Activated CD8-positive, alpha-beta memory T cell treated with anti-CD3 and anti-CD28 coated beads, Interleukin-2, amount 50 U/mL, for 4 hours (primary cell): ENCODE results near the gene CASP8AP2.
"Not testable (repeated sequence)": the region's sequence is repeated elsewhere in the genome, so short reads cannot be mapped to it uniquely, and the experiment has no call there.

Experiments used
- DNase-seq: peaks from one replicate; pipeline ENCODE4 v3.0.0-alpha.2; 2020

Gene CASP8AP2

GRCh38 chr6:89826029-89826528, 3.6 kb upstream of the CASP8AP2 start:
- DNase-seq, result no peak

DNA sequence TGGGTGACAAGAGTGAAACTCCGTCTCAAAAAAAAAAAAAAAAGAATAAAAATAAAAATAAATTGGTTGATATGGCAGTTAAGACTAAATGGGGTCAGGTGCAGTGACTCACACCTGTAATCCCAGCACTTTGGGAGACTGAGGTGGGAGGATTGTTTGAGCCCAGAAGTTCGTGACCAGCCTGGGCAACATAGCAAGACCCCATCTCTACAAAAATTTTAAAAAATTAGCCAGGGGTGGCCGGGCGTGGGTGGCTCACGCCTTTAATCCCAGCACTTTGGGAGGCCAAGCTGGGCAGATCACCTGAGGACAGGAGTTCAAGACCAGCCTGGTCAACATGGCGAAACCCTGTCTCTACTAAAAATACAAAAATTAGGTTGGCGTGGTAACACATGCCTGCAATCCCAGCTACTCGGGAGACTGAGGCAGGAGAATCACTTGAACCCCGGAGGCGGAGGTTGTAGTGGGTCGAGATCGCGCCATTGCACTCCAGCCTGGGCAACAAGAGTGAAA, 1.1 kb upstream of the CASP8AP2 start:
- DNase-seq, result not testable (repeated sequence)

DNA sequence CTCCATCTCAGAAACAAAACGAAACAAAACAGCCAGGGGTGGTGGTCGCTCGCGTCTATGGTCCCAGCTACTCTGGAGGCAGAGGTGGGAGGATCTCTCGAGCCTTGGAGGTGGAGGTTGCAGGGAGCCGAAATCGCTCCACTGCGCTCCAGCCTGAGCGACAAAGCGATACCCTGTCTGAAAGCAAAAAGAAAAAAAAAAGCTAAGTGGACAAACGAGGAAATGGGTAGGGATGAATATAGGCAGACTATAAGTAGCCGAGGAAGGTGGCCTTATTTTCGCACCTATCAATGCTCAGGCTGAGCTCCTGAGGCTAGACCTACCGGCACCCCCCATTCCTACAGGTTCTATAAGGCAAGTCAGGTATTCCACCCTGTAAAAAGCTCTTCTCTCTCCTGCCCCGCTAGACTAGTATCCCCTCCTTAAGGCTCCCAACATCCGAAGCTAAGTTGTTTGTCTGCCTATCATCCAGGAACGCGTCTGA, 650 bp upstream of the CASP8AP2 start:
- no peak for DNase-seq

DNA sequence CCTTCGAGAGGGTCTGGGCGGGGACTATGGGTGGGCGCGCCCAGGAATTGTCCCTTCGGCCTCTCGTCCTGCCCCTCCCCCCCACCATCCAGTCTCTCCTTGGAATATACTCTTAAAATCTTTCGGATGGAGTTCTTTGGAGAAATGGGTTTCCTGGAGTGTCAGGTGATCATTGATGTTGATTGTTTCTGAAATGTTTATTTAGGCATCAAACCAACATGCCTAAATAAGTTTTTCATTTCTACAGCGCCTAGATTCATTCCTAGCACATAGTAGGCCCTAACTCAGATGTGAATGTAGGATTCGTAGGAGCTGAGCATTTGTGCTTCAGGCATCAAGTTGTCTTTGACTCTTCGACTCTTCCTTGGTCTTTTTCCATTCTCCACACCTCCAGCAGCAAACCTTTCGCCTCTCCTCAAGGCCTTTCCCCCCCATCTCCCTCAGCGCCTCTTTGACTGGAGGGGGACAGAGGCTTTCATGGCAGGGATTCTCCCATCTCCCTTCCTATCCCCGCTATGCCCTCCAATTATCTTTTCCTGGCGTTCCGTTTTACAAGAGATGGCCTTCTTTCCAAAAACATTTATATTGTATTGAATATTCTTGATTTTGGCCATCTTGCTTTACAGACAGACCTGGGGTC, 610 bp downstream of the CASP8AP2 start:
- no peak for DNase-seq

DNA sequence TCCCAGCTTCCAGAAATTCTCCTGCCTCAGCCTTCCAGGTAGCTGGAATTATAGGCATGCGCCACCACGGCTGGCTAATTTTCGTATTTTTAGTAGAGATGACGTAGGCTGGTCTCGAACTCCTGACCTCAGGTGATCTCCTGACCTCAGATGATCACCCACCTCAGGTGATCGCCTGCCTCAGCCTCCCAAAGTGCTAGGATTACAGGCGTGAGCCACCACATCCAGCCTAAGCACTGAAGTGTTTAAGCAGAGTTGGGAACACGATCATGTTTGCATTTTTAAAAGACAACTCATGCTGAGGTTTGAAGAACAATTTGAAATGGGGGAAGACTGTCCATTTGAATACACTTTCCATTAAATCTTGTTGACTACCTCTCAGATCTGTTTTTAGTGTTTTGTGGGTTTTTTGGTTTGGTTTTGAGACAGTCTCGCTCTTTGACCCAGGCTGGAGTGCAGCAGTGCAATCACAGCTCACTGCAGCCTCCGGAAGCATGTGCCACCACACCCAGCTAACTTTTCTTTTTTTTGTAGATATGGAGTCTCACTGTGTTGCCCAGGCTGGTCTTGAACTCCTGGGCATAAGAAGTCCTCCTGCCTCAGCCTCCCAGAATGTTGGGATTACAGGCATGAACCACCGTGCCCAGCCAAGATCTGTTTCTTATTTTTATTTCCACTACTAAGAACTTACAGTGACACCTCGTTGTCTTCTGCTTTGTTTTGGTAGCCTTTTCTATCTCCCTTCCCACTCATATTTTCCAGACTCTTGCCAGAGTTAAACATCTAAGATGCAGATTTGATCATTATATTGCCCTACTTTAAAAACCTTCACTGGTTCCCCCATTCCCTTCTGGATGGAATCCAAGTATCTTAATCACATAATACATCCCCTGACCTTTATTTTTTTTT, 5.5 kb downstream of the CASP8AP2 start:
- peak; percentile 27 for DNase-seq

- no peak for DNase-seq
These were observed 7.1 kb downstream of the CASP8AP2 start for GRCh38 chr6:89836639-89837222.

DNA sequence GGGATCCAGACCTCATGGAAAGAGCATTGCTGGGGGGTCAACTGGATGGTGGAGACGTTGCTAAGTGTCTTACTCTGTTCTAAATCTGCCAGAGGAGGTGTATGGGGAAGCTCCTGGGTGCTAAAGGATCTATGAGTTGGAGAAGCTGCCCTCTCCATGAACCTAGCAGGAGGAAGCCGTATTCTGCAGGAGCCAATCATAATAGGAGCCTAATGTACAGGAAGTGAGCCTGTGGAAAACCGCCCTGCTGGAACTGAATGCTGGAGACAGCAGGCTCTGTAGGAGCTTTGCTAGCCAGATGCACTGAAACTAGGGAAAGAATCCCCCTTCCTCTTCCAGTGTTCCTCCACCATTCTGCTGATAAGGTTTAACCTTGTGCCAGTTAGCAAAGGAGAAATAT, 10.9 kb downstream of the CASP8AP2 start:
- no peak for DNase-seq

DNA sequence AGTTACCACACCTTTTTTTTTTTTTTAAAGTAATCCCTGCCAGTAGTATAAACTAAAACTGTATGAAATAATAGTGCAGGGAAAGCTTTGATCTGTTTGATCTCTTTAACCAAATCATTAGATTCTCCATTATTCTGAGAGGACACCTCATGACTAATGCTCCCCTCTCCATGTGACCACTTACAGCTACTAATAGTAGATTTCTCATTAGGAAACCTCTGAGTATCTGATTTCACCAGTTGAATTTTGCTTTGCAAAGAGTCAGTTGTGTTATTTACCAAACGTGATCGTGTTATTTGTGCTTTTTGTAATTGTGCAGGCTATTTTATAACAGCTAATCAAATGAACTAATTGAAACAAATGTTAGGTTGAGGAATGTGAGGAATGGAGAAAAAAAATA, 12.5 kb downstream of the CASP8AP2 start:
- no peak for DNase-seq

GRCh38 chr6:89843070-89843469, 13.4 kb downstream of the CASP8AP2 start:
- no peak for DNase-seq

DNA sequence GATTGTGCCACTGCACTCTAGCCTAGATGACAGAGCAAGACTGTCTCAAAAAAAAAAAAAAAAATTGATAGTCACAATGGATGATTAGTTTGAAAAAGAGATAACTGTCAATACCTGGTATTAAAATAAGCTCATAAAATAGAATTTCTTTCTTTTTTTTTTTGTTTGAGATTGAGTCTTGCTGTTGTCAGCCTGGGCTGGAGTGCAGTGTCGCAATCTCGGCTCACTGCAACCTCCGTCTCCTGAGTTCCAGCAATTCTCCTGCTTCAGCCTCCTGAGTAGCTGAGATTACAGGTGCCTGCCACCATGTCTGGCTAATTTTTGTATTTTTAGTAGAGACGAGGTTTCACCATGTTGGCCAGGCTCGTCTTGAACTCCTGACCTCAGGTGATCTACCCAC, 17.8 kb downstream of the CASP8AP2 start:
- DNase-seq, result not testable (repeated sequence)

DNA sequence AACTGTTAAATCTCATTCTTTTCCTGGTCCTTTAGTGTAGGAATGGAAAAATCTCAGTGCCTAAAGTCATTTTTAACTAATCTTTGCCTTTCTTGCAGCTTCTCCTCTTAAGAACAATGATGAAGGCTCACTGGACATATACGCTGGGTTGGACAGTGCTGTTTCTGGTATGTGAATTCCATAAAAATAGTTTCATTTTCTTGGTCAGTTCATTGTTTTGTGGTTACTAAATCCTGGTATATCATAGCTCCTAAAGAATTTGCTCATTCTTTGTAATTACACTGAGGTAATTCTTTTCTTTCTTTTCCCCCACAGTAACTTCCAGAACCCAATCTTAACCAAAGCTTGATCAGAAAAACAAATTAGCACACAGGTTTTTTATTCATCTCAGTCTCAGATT, 23.4 kb downstream of the CASP8AP2 start:
- DNase-seq, result no peak

GRCh38 chr6:89858041-89858440, 28.4 kb downstream of the CASP8AP2 start:
- DNase-seq, result no peak

DNA sequence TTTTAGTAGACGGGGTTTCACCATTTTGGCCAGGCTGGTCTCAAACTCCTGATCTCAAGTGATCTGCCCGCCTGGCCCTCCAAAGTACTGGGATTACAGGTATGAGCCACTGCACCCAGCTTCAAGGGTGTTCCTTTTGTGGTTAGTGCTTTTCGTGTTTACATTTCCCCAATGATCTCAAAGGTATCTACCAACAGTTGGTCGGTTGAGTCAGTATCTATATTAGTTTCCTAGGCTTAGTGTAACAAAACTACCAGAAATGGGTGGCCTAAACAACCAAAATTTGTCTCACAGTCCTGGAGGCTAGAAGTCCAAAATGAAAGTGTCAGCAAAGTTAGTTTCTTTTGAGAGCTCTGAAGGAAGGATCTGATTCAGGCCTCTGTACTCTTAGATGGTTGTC, 30.1 kb downstream of the CASP8AP2 start:
- DNase-seq, result no peak

- no peak for DNase-seq
These were observed 32.6 kb downstream of the CASP8AP2 start for GRCh38 chr6:89862273-89862672.

DNA sequence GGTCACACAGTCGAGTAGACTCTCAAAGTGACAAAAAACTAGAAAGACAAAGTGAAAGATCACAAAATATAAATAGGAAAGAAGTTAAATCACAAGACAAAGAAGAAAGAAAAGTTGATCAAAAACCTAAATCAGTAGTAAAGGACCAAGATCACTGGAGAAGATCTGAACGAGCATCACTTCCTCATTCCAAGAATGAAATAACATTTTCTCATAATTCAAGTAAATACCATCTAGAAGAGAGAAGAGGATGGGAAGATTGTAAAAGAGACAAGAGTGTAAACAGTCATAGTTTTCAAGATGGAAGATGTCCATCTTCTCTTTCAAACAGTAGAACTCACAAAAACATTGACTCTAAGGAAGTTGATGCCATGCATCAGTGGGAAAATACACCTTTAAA, 33.0 kb downstream of the CASP8AP2 start:
- no peak for DNase-seq

DNA sequence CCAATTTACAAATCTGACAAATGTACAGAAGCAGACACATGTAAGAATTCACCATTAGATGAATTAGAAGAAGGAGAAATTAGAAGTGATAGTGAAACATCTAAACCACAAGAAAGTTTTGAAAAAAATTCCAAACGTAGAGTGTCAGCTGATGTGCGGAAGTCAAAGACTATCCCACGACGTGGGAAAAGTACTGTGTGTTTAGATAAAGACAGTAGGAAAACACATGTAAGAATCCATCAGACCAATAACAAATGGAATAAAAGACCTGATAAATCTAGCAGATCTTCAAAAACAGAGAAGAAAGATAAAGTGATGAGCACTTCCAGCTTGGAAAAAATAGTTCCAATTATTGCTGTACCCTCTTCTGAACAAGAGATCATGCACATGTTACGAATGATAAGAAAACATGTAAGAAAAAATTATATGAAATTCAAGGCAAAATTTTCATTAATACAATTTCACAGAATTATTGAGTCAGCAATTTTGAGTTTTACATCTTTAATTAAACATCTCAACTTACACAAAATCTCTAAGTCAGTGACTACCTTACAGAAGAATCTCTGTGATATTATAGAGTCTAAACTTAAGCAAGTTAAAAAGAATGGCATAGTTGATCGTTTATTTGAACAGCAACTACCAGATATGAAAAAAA, 36.5 kb downstream of the CASP8AP2 start:
- no peak for DNase-seq

DNA sequence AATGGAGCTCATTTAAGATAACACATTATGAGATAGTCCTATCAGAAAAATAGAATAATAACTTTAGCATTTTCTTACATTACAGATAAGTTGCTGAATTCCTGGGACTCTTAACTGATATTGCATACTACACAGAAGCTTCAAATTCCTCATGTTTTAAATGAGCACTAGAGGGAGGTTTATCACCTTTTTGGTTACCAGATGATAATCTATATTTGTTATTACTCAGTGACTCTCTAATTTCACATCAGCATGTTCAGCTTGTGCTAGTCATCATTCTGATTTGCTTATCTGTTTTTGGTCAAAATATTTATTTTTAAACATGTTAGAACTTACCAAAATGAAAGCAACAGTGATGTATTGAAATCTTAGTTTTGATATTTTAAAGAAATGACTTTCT, 44.0 kb downstream of the CASP8AP2 start:
- no peak for DNase-seq

DNA sequence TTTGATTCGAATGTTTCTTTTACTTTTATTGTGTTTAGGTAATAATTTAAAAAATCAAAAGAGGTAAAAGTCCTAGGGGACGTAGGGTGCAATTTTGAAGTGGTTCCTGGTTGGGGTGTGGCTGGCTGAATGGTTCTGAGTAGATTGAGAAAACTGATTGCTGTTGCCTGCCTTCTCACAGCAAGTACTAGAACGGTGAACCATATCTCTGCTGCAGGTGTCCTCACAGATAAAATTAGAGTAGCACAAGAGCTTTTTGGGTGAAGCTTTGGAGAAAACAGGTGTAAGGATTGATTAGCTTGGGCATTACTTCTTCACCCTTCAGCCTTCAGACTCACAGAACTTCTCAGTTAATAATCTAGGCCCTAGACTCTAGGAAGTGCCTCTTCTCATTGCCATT, 44.8 kb downstream of the CASP8AP2 start:
- no peak for DNase-seq

- DNase-seq, result no peak
These were observed 56.9 kb downstream of the CASP8AP2 start for GRCh38 chr6:89886378-89887120.

GRCh38 chr6:89887452-89888137, 57.9 kb downstream of the CASP8AP2 start:
- DNase-seq, result peak; percentile 19

- DNase-seq, result no peak
These were observed 58.4 kb downstream of the CASP8AP2 start for GRCh38 chr6:89888138-89888514.

GRCh38 chr6:89888871-89889270, 59.2 kb downstream of the CASP8AP2 start:
- DNase-seq, result no peak
